ENCODE measurements around the gene PRMT5. TPM values are rescaled to one million over a fixed set of nuclear protein-coding genes. Genes with fewer than 3 reads are reported as not detected.

PRMT5 gene
- total and polyA plus RNA-seq, 2 donors (not counting 3 experiments of a cell fraction or from before 2014, with no cell fraction given): 73.1 to 197 TPM

DNA sequence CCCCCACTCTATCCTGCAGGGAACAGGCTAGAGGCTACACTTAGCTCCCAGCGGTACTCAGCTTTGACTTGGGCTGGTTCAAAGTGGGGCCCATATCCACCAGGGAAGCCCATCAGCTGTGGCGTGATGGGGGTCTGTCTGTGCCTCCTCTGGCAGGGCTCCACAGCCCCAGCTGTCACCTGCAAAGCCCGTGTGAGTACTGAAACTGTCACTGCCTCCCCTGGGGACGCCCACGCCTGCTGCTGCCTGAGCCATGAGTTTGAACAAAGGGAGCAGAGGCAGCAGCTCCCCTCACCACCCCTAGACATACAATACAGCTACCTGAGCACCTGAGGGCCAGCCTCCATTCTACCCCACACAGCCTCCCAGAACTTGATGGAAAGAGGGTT lies 41.2 kb downstream of the PRMT5 start:
- Histone ChIP-seq H3K9me1 (replicated peaks; ENCODE audit: control insufficient read depth, extremely low read depth, insufficient read depth, low read length) (no peaks in the 10 kb centered on the region), H3K79me2 (ENCODE audit: control insufficient read depth, insufficient read depth, low read length) (no peaks in the 10 kb centered on the region), H3K9ac (replicated peaks; ENCODE audit: extremely low read depth, insufficient read depth, low read length) (no peak overlapping the region), H3K4me1 (ENCODE audit: control insufficient read depth, extremely low read depth, insufficient read depth, low read length) (no peaks in the 10 kb centered on the region), H4K20me1 (replicated peaks; ENCODE audit: control insufficient read depth, extremely low read depth, insufficient read depth, low read length) (no peaks in the 10 kb centered on the region), H3K36me3 (ENCODE audit: control insufficient read depth in 2 of 2, extremely low read depth in 1 of 2, insufficient read depth in 2 of 2, low read length in 2 of 2) (no peaks in the 10 kb centered on the region), H3K27me3 (ENCODE audit: control insufficient read depth in 2 of 2, insufficient read depth in 2 of 2, low read length in 2 of 2) (no peaks in the 10 kb centered on the region), H3K9me3 (replicated peaks; ENCODE audit: control insufficient read depth, insufficient read depth, low read length) (no peaks in the 10 kb centered on the region), H2AFZ (ENCODE audit: low read depth, low read length) (no peak overlapping the region), H3K4me3 (replicated peaks in 1 of 3; ENCODE audit: insufficient read depth in 1 of 3, low read depth in 1 of 3, low read length in 3 of 3) (no peak overlapping the region), H3K4me2 (ENCODE audit: insufficient read depth, low read length) (no peak overlapping the region), H3K27ac (ENCODE audit: insufficient read depth, low read depth, low read length) (no peak overlapping the region)
- TF ChIP-seq, protein P1, sequence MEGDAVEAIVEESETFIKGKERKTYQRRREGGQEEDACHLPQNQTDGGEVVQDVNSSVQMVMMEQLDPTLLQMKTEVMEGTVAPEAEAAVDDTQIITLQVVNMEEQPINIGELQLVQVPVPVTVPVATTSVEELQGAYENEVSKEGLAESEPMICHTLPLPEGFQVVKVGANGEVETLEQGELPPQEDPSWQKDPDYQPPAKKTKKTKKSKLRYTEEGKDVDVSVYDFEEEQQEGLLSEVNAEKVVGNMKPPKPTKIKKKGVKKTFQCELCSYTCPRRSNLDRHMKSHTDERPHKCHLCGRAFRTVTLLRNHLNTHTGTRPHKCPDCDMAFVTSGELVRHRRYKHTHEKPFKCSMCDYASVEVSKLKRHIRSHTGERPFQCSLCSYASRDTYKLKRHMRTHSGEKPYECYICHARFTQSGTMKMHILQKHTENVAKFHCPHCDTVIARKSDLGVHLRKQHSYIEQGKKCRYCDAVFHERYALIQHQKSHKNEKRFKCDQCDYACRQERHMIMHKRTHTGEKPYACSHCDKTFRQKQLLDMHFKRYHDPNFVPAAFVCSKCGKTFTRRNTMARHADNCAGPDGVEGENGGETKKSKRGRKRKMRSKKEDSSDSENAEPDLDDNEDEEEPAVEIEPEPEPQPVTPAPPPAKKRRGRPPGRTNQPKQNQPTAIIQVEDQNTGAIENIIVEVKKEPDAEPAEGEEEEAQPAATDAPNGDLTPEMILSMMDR (IDR thresholded peaks at IDR 0.05; ENCODE audit: extremely low read depth in 1 of 2, insufficient read depth in 1 of 2, low read depth in 1 of 2, low read length in 2 of 2): no peak
- TF ChIP-seq EZH2 (IDR thresholded peaks at IDR 0.05; ENCODE audit: borderline replicate concordance, low read depth, low read length, severe bottlenecking): no peak
- TF ChIP-seq, protein P2, sequence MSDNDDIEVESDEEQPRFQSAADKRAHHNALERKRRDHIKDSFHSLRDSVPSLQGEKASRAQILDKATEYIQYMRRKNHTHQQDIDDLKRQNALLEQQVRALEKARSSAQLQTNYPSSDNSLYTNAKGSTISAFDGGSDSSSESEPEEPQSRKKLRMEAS (IDR thresholded peaks at IDR 0.05; ENCODE audit: insufficient read depth, insufficient read length): no peak
- no peak for TF ChIP-seq GATA2 (IDR thresholded peaks at IDR 0.05; ENCODE audit: insufficient read depth, insufficient read length, low read depth, low read length)
- no peak for TF ChIP-seq FOS (IDR thresholded peaks at IDR 0.05; ENCODE audit: borderline replicate concordance, insufficient read depth, low read length)
- TF ChIP-seq MYC (IDR thresholded peaks at IDR 0.05; ENCODE audit: low read depth, low read length): no peak
- no peak for TF ChIP-seq POLR2AphosphoS5 (IDR thresholded peaks at IDR 0.05; ENCODE audit: insufficient read depth, low read depth, low read length)
- no peak for TF ChIP-seq POLR2A (IDR thresholded peaks at IDR 0.05; ENCODE audit: low read depth, low read length)
- no peak for TF ChIP-seq JUN (IDR thresholded peaks at IDR 0.05; ENCODE audit: borderline replicate concordance, insufficient read depth, insufficient read length, low read depth)
- ChIA-PET CTCF (interaction anchor here (1.2 to 11.4 kb wide), 3 partner anchors 14 to 317 kb away, joined by 3 to 80 read pairs (median 5); no protein-coding TSS in a partner anchor), POLR2A (interaction anchor here (0.6 kb wide), 1 partner anchor 29 kb away, joined by 5 read pairs; no protein-coding TSS in a partner anchor)
- BruUV-seq (replicated peaks): no TSS peak
- dilution Hi-C loops (cut with MboI; ENCODE audit: extremely low pct_ligation_motif_present, low sequenced_read_pairs) (no loop called here), intact Hi-C loops (cut with micrococcal nuclease) (no loop called here)
- DNase-seq (ENCODE audit: low read depth, low spot score) (no peak), FAIRE-seq (no peak)

Data from endothelial cell of umbilical vein (primary cell).